ENCODE measurements around the gene ANK2.
"Not testable (repeated sequence)": the region's sequence is repeated elsewhere in the genome, so short reads cannot be mapped to it uniquely, and the experiment has no call there.

ANK2 gene

DNA sequence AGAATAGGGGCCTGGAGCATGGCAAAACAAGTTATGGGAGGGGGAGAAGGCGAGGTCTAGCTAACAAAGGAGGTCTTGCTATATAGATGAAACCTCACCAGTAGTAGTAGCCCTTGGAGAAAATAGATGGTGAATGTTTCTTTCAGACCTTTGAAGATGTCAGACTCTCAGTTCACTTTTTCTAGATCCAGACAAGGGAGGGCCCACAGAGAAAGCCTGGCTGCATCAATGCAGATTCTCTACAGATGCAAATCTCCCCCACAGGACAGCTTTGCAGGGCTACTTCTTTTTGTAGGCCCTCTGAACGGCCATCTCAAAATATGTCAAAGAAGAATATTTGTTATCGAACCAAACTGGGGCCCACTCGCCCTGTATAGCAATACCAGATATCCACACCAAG, 159.7 kb downstream of the ANK2 start:
- H3K4me3 ChIP-seq (ENCODE audit: low read length), result no peak overlapping the region
- no peaks in the 10 kb centered on the region for H3K4me1 ChIP-seq (ENCODE audit: control insufficient read depth, insufficient read depth, low read length)
- no peak overlapping the region for H3K27ac ChIP-seq (ENCODE audit: low read depth, low read length)
- no peaks in the 10 kb centered on the region for H3K27me3 ChIP-seq (ENCODE audit: control insufficient read depth, insufficient read depth, low read length)
- no peak overlapping the region for H3K9ac ChIP-seq (ENCODE audit: low read length)
- no peaks in the 10 kb centered on the region for H3K36me3 ChIP-seq (ENCODE audit: control insufficient read depth, insufficient read depth, low read length)

DNA sequence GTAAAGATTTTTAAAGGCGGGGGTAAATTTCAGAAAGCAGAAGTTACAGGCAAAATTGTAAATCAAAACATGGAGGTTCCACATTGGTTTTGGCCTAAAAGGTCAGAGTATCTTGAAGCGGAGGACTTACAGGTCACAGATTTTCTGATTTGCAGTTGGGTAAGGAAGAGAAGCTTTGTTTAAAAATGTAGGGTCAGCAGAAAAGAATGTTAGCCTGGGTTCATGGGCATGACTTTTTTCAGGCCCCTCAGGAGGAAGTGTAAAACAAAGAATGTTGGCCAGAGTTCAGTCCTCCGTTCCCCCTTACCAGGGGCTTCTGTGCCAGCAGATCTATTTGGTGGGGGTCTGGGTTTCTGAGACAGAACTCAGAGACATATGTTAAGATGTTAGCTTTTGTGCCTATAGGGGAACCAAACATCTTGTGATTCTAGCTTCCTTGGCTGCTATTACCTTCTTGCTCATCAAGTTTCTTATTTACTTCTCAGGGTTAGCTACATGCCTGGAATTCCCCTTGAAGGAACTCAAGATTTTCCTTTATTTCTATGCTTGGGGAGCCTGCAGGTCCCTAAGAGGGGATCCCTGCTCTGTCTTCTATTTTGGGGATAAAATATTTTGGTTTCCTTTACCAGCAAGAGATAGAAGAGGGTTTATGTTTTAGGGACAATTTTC, 160.3 kb downstream of the ANK2 start:
- no peak overlapping the region for H3K27ac ChIP-seq (ENCODE audit: low read depth, low read length)
- H3K27me3 ChIP-seq (ENCODE audit: control insufficient read depth, insufficient read depth, low read length), result no peaks in the 10 kb centered on the region
- H3K4me3 ChIP-seq (ENCODE audit: low read length), result no peak overlapping the region
- no peaks in the 10 kb centered on the region for H3K36me3 ChIP-seq (ENCODE audit: control insufficient read depth, insufficient read depth, low read length)
- H3K9ac ChIP-seq (ENCODE audit: low read length), result no peak overlapping the region
- H3K4me1 ChIP-seq (ENCODE audit: control insufficient read depth, insufficient read depth, low read length), result no peaks in the 10 kb centered on the region

DNA sequence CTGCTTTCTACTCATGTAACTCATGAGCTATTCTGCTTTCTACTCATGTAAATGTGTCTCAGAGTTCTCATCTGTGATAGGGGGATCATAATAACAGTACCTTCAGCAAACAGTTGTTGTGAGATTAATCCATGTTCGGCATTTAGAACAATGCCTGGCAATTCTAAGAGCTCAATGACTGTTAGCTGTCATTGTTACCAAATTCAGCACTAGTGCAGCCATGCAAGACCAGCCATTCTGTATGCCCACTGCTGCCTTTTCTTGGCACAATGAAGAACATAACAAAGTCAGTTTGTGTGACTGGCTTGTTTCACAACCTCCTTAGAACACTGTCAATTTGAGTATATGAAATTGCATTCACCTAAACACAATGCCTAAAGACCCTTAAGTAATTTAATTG, 163.2 kb downstream of the ANK2 start:
- Histone ChIP-seq H3K27me3 (ENCODE audit: control insufficient read depth, insufficient read depth, low read length) (no peaks in the 10 kb centered on the region), H3K27ac (ENCODE audit: low read depth, low read length) (no peak overlapping the region), H3K4me3 (ENCODE audit: low read length) (no peak overlapping the region)

DNA sequence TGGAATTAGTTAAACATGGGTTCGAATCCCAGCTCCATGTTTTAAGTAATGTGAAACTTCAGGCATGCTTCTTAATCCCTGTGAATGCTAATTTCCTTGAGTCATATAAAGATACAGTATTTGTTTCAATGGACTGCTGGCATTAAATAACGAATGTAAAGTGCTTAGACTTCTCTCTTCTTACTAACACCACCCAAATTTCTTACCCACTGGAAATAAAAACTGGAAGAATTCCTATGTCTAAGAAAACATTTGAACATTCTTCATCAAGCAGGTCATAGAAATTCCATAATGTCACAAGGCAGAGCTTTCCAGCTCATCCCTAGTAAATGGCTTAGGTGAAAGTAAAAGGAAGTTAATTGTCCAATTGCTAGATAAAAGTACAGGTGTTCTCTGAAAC, 172.5 kb downstream of the ANK2 start:
- H3K4me3 ChIP-seq (ENCODE audit: low read length), result no peak overlapping the region
- no peaks in the 10 kb centered on the region for H3K27me3 ChIP-seq (ENCODE audit: control insufficient read depth, insufficient read depth, low read length)
- H3K36me3 ChIP-seq (ENCODE audit: control insufficient read depth, insufficient read depth, low read length), result no peaks in the 10 kb centered on the region
- no peak overlapping the region for H3K9ac ChIP-seq (ENCODE audit: low read length)
- H3K4me1 ChIP-seq (ENCODE audit: control insufficient read depth, insufficient read depth, low read length), result no peaks in the 10 kb centered on the region
- no peak overlapping the region for H3K27ac ChIP-seq (ENCODE audit: low read depth, low read length)

More for the DNA sequence above, 163.2 kb downstream of the ANK2 start:
- H3K36me3 ChIP-seq (ENCODE audit: control insufficient read depth, insufficient read depth, low read length), result no peaks in the 10 kb centered on the region
- no peak overlapping the region for H3K9ac ChIP-seq (ENCODE audit: low read length)
- H3K4me1 ChIP-seq (ENCODE audit: control insufficient read depth, insufficient read depth, low read length), result no peaks in the 10 kb centered on the region

DNA sequence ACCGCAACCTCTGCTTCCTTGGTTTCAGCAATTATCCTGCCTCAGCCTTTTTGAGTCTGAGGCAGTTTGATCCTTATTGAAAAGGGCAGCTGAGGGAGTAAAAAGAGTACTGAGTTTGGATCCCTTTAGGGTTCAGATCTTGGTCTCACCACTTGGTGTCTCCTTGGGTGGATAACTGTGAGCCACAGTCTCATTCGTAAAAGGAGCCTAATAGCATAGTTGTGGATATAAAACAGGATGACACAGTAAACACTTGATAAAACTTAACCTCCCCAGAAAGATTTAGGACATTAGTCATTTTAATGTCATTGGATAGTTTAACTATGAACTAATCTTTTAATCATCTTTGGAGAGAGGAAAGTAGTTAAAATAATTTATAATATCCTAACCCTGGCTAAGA, 173.0 kb downstream of the ANK2 start:
- H3K27me3 ChIP-seq (ENCODE audit: control insufficient read depth, insufficient read depth, low read length), result no peaks in the 10 kb centered on the region
- H3K9ac ChIP-seq (ENCODE audit: low read length), result no peak overlapping the region

DNA sequence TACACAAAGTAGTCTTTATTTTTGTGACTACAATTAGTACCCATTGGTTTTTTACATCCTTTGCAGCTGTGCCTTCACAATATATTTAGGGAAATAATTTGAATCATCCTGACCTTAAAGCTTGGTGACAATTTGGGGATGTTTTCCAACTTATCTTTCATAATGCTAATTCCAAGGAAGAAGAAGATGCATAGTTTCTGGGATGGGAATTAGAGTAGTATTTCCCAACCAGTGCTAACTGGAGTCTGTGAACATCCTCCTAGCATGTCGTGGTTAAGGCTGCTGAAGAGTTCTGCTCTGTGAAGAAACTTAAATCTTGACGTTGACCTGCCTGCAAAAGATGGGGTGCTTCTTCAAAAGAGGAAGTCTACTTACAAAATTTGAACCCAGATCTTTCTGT, 173.5 kb downstream of the ANK2 start:
- no peaks in the 10 kb centered on the region for H3K36me3 ChIP-seq (ENCODE audit: control insufficient read depth, insufficient read depth, low read length)
- H3K4me3 ChIP-seq (ENCODE audit: low read length), result no peak overlapping the region
- H3K27me3 ChIP-seq (ENCODE audit: control insufficient read depth, insufficient read depth, low read length), result no peaks in the 10 kb centered on the region
- no peak overlapping the region for H3K27ac ChIP-seq (ENCODE audit: low read depth, low read length)
- H3K4me1 ChIP-seq (ENCODE audit: control insufficient read depth, insufficient read depth, low read length), result no peaks in the 10 kb centered on the region
- H3K9ac ChIP-seq (ENCODE audit: low read length), result no peak overlapping the region

More for the DNA sequence above, 173.0 kb downstream of the ANK2 start:
- no peaks in the 10 kb centered on the region for H3K36me3 ChIP-seq (ENCODE audit: control insufficient read depth, insufficient read depth, low read length)
- no peak overlapping the region for H3K27ac ChIP-seq (ENCODE audit: low read depth, low read length)
- no peaks in the 10 kb centered on the region for H3K4me1 ChIP-seq (ENCODE audit: control insufficient read depth, insufficient read depth, low read length)
- no peak overlapping the region for H3K4me3 ChIP-seq (ENCODE audit: low read length)

DNA sequence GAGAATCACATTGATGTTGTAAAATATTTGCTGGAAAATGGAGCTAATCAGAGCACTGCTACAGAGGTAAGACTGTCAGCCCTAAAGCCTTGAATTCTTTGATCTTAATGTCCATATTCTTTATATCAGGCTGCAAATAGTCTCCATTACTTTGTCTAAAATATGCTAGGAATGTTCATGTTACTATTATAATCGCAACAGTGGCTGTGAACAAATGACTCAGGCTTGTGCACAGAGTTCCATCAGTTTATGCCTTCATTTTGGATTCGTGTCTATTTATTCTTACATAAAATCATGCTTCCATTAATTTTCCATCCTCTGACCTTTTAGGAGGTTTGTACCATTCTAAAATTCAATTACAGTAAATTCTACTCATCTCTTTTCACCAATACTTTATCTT, 182.7 kb downstream of the ANK2 start:
- Histone ChIP-seq H3K27me3 (ENCODE audit: control insufficient read depth, insufficient read depth, low read length) (no peaks in the 10 kb centered on the region), H3K27ac (ENCODE audit: low read depth, low read length) (no peak overlapping the region), H3K4me3 (ENCODE audit: low read length) (no peak overlapping the region), H3K36me3 (ENCODE audit: control insufficient read depth, insufficient read depth, low read length) (no peaks in the 10 kb centered on the region), H3K9ac (ENCODE audit: low read length) (no peak overlapping the region), H3K4me1 (ENCODE audit: control insufficient read depth, insufficient read depth, low read length) (no peaks in the 10 kb centered on the region)

DNA sequence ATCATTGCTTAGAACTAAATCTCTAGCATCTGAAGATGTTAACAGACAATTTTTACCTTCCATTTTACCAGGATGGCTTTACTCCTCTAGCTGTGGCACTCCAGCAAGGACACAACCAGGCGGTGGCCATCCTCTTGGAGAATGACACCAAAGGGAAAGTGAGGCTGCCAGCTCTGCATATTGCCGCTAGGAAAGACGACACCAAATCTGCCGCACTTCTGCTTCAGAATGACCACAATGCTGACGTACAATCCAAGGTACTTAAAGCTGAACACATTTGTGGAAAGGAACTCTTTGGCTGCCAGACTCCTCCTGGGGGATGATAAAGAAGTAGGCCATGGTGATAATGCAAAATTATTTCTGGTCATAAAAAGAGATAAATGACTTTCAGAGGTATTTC, 187.5 kb downstream of the ANK2 start:
- H3K4me1 ChIP-seq (ENCODE audit: control insufficient read depth, insufficient read depth, low read length), result no peaks in the 10 kb centered on the region
- no peak overlapping the region for H3K4me3 ChIP-seq (ENCODE audit: low read length)
- H3K27ac ChIP-seq (ENCODE audit: low read depth, low read length), result no peak overlapping the region
- H3K36me3 ChIP-seq (ENCODE audit: control insufficient read depth, insufficient read depth, low read length), result no peaks in the 10 kb centered on the region
- H3K27me3 ChIP-seq (ENCODE audit: control insufficient read depth, insufficient read depth, low read length), result no peaks in the 10 kb centered on the region
- H3K9ac ChIP-seq (ENCODE audit: low read length), result no peak overlapping the region

DNA sequence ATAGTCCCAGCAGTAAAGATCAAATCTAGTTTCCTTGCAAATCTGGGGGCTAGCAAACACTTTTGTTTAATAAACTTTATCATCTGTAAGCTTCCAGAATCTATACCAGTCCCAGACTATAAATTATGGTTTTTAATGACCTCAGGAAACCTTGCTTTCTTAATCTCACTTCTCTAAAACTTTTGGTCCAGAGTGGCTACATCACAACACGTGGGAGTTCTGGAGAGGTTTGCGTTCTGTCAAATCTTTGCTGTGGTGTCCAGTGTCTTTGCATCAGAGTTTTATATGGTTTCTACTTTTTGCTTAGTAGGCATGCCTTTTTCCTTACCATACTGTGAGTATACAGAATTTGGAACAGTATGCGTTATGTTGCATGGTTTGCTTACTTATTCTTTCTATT, 193.9 kb downstream of the ANK2 start:
- Histone ChIP-seq H3K27me3 (ENCODE audit: control insufficient read depth, insufficient read depth, low read length) (no peaks in the 10 kb centered on the region), H3K4me3 (ENCODE audit: low read length) (no peak overlapping the region), H3K36me3 (ENCODE audit: control insufficient read depth, insufficient read depth, low read length) (no peaks in the 10 kb centered on the region), H3K9ac (ENCODE audit: low read length) (no peak overlapping the region), H3K27ac (ENCODE audit: low read depth, low read length) (no peak overlapping the region), H3K4me1 (ENCODE audit: control insufficient read depth, insufficient read depth, low read length) (no peaks in the 10 kb centered on the region)

DNA sequence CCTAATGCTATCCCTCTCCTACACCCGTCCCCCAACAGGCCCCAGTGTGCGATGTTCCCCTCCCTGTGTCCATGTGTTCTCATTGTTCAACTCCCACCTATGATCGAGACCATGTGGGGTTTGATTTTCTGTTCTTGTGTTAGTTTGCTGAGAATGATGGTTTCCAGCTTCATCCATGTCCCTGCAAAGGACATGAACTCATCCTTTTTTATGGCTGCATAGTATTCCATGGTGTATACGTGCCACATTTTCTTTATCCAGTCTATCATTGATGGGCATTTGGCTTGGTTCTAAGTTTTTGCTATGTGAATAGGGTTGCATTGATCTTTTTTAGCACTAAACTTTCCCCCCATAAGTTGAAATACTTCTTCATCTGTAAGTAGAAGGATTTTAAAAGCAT, 195.3 kb downstream of the ANK2 start:
- not testable (repeated sequence) for H3K9ac ChIP-seq (ENCODE audit: low read length); H3K27ac ChIP-seq (ENCODE audit: low read depth, low read length); H3K27me3 ChIP-seq (ENCODE audit: control insufficient read depth, insufficient read depth, low read length); H3K4me1 ChIP-seq (ENCODE audit: control insufficient read depth, insufficient read depth, low read length); H3K36me3 ChIP-seq (ENCODE audit: control insufficient read depth, insufficient read depth, low read length); H3K4me3 ChIP-seq (ENCODE audit: low read length)

DNA sequence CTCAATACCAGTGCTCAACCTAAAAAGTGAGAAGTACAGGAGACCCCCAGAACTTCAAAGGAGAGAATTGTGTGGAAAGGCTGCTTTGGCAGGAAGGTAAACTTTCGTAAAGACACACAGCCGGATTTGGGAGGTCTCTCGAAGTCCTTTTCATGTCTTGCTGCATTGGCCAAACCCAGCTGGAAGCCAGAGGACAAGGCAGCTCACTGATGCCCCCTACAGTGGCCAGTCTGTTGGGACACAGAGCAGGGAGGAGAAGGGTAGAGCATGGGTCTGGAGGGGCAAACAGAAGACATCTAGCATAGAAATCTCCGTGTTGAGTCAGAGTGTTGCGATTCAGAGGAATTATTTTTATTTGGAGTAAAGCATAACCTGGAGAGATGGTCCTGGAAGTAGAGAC, 198.9 kb downstream of the ANK2 start:
- Histone ChIP-seq H3K4me1 (ENCODE audit: control insufficient read depth, insufficient read depth, low read length) (no peaks in the 10 kb centered on the region), H3K27me3 (ENCODE audit: control insufficient read depth, insufficient read depth, low read length) (no peaks in the 10 kb centered on the region), H3K9ac (ENCODE audit: low read length) (no peak overlapping the region), H3K4me3 (ENCODE audit: low read length) (no peak overlapping the region), H3K27ac (ENCODE audit: low read depth, low read length) (no peak overlapping the region), H3K36me3 (ENCODE audit: control insufficient read depth, insufficient read depth, low read length) (no peaks in the 10 kb centered on the region)

DNA sequence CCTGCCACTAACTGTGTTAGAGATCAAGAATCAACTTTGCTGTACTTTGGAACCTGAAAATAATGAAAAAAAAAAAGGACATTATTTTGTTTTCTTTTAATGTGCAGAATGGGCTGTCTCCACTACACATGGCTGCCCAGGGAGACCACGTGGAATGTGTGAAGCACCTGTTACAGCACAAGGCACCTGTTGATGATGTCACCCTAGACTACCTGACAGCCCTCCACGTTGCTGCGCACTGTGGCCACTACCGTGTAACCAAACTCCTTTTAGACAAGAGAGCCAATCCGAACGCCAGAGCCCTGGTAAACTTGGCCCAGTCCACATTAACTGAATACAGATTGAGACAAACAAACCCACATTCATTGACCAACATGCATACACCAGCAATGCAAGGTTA, 206.2 kb downstream of the ANK2 start:
- Histone ChIP-seq H3K4me1 (ENCODE audit: control insufficient read depth, insufficient read depth, low read length) (no peaks in the 10 kb centered on the region), H3K36me3 (ENCODE audit: control insufficient read depth, insufficient read depth, low read length) (no peaks in the 10 kb centered on the region), H3K9ac (ENCODE audit: low read length) (no peak overlapping the region), H3K27me3 (ENCODE audit: control insufficient read depth, insufficient read depth, low read length) (no peaks in the 10 kb centered on the region), H3K4me3 (ENCODE audit: low read length) (no peak overlapping the region), H3K27ac (ENCODE audit: low read depth, low read length) (no peak overlapping the region)

DNA sequence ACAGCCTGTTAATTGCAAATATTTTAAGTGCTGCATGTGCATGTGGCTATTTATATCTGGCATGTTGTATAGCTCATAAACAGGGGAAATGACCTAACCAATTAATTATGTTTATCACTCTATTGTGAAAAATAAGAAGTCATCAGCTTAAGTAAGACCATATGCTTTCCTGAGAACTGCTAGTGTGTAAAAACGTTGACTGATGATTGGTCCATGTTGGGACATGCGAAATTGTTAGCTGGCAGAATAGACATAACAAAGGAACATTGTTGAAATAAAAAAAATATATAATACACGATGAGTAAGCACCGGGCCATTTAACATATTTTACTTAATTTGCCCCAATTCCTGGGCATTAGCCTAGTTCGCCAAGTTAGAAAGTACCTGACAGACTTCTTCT, 207.5 kb downstream of the ANK2 start:
- Histone ChIP-seq H3K4me1 (ENCODE audit: control insufficient read depth, insufficient read depth, low read length) (no peaks in the 10 kb centered on the region), H3K27me3 (ENCODE audit: control insufficient read depth, insufficient read depth, low read length) (no peaks in the 10 kb centered on the region), H3K9ac (ENCODE audit: low read length) (no peak overlapping the region), H3K4me3 (ENCODE audit: low read length) (no peak overlapping the region), H3K36me3 (ENCODE audit: control insufficient read depth, insufficient read depth, low read length) (no peaks in the 10 kb centered on the region), H3K27ac (ENCODE audit: low read depth, low read length) (no peak overlapping the region)

Data from rectal smooth muscle tissue (tissue), 1 donor.